SH-SY5Y (cell line): ENCODE data around the gene ADAMTSL3.

Experiments
- GATA2 ChIP-seq: IDR thresholded peaks from 2 replicates; pipeline ENCODE4 v1.6.1; 2011; ENCODE audit warnings: mild to moderate bottlenecking, low read depth, low read length
- GATA3 ChIP-seq: IDR thresholded peaks from 2 replicates; pipeline ENCODE4 v1.6.1; 2011; ENCODE audit warnings: low read depth, mild to moderate bottlenecking, low read length, moderate library complexity

DNA sequence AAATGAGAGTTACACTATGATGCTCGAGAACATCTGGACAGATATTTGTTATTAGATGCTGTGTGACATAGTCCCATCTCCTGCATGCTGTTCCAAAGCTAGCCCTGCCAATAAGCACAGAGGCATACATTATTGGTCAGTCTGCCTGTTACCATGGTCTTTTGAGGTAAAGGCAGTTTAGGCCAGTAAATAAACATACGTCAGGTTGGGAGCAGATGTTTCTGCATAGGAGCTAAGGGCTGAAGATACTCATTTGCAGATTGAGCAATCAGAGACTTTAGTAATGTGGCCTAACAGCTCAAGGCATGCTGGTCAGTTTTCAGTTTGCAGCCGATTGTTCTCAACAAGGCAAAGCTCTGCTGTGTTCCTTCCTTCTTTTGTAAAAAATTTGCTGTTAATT is 192.9 kb downstream of the ADAMTSL3 start:
- TF ChIP-seq GATA2 (no peak), GATA3 (no peak)
